Erythroblast (primary cell): ENCODE results near the gene MRPL1.
A peak's percentile ranks its signal among the peaks of the same experiment; 100 is the strongest.

Source experiments
- DNase-seq, 2 experiments: peaks; one replicate each; lab custom pipeline; 2025; lab: John Stamatoyannopoulos, UW
- GATA1 ChIP-seq: IDR thresholded peaks from 2 replicates; pipeline ENCODE4 v1.6.1; 2011; ENCODE audit warnings: low read depth, mild to moderate bottlenecking, control low read depth, low read length, moderate library complexity
- POLR2A ChIP-seq: IDR thresholded peaks from 2 replicates; pipeline ENCODE4 v1.6.1; 2011; ENCODE audit warnings: mild to moderate bottlenecking, low read length

The MRPL1 gene

DNA sequence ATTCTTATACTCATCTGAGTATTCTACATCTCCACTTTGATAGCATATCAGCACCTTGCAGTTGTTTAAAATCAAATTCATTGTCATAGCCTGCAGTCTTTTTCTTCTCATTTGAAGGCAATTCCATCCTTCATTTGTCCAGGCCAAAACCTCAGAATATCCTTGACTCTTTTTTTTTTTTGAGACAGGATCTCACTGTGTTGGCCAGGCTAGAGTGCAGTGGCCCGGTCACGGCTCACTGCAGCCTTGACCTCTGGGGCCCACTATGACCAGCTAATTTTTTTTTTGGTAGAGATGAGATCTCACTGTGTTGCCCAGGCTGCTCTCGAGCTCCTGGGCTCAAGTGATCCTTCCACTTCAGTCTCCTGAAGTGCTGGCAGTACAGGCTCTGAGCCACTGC, 2.6 kb downstream of the MRPL1 start:
- TF ChIP-seq POLR2A: no peak
- no peak for TF ChIP-seq GATA1
- DNase-seq: no peak

DNA sequence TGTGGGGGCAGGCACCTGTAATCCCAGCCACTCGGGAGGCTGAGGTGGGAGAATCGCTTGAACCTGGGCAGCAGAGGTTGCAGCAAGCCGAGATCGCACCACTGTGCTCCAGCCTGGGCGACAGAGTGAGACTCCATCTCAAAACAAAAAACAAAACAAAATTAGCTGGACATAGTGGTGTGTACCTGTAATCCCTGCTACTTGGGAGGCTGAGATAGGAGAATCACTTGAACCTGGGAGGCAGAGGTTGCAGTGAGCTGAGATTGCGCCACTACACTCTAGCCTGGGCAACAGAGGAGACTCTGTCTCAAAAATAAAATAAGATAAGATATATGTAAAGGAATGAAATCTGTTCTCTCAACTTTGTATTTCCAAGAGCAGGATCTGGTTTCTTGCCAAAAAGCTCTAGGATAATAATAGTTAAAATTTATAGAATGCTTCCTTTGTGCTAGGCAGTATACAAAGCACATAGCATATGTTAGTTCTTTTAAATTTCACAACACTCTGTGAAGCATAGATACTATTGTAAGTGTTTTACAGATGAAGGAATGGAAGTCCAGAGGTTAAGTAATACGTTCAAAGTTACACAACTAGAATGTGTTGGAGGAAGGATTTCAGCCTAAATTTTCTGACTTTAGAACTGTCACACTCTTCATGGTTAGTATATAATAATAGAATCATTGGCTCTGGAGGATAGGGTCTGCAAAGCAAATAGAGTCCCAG, 10.3 kb downstream of the MRPL1 start:
- no peak for DNase-seq
- TF ChIP-seq GATA1 (no peak), POLR2A (no peak)

DNA sequence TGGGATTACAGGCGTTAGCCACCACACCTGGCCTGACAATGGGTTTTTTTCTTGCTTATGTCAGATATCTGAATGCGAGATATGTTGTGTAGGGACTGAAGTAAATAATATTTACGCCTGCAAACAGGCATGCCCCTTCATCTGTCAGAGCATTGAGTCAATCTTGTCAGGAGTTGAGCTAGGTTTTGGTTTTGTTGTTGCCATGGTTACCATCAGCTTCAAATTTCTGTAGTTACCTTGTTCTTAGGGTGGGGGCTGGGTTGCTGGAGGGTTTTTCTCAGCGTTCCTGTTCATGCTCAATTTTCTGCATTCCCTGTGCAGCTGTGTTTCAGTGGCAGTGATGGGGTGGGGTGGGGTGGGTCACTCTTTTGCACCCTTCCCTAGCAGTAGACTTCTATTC, 14.5 kb downstream of the MRPL1 start:
- DNase-seq: peak in 1 of 2 experiments; percentile 9
- TF ChIP-seq POLR2A: no peak
- no peak for TF ChIP-seq GATA1

DNA sequence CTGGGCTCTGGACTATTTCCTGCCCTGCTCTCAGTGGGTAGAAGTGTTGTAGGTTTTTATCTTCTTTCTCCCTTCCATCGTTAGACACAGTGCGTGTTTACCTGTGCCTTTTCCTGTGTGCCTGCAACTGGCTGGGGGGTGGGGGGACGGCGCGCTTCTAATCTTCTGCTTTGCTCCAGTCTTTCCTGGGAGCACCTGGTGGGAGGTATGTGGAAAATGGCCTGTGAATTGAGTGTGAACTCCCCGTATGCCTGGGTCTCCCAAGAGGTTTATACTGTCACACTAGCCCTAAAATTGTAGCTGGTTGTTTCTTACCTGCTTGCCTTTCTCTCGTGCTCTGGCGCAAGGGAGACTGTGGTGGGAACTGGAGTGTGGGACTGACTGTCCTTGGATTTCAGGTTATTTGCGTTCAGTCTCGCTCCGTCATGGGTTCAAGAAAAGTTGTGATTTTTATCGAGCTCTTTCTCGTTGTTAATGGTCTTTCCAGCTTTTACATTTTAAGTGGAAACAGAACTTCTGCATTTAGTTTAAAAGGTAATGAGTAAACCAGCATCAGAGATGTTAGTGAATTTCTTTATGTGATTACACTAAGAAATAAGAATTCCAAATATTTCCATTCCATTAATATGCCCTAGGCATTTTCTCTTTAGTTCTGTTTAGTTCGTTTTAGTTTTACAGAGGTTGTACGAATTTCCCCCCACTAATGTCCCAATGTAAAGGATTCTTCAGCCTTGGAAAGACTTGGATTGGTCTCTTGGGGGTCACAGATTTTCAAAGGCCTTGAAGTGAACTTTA, 15.3 kb downstream of the MRPL1 start:
- DNase-seq: no peak
- TF ChIP-seq POLR2A (no peak), GATA1 (no peak)

DNA sequence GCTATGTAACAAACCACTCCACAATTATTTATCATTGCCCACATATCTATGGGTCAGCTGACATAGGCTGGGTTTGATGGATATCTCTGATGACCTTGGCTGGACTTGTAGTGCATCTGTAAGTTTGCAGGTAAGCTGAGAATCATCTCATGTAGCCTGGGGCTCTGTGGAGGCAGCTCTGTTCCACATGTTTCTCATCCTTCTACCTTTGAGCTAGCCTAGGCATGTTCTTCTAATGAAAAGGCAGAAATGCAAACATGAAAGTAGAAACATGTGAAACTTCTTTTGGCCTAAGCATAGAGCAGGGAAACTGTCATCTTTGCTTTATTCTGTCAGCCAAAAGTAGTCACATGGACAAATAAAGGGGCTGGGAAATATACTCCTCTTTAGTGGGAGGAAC, 18.2 kb downstream of the MRPL1 start:
- TF ChIP-seq GATA1 (no peak), POLR2A (no peak)
- DNase-seq: no peak

DNA sequence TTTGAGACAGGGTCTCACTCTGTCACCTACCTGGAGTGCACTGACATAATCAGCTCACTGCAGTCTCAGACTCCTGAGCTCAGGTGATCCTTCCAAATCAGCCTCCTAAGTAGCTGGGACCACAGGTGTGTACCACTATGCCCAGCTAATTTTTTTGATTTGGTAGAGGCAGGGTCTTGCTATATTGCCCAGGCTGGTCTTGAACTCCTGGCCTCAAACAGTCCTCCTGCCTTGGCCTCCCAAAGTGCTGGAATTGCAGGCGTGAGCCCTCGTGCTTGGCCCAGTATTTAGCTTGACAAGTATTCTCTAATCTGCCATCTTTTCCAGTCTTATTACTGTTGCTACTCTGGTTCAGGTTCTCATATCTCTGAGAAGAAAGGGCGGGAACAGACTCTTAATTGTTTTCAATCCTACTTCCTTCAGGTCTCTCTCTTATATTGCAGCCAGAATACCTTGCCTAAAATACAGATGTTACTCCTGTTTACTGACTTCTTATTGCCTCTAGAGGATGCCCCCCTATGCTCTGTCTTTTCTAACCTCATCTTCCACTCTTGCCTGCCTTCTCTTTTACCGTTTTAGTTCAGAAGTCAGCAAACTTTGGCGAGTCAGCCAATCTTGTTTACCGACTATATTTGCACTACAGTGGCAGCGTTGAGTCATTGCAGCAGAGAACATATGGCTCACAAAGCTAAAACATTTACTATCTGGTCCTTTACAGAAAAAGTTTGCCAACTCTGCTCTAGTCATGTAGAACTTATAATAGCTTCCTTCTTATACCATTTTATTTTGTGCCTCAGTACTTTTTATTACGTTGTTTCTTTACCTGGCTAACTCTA, 19.0 kb downstream of the MRPL1 start:
- TF ChIP-seq GATA1 (no peak), POLR2A (no peak)
- peak in 1 of 2 experiments; percentile 16 for DNase-seq

DNA sequence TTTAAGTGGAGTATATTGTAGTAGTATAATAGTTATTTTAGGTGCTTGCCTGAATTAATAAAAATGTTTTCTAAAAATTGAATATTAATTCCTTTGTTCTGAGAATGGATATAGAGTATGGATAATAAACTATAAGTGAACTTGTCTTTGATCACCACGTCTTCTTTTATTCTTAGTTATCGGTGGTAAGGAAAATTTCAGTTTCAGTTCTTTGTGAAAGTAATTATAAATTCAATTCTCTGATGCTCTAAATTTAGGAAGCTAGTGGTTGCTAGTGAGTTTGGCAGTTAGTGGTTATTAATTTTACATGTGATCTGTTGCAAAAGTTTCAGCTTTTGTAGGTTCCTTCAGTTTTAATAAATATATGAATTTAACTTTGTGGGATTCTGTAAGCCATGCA, 30.8 kb downstream of the MRPL1 start:
- no peak for TF ChIP-seq GATA1
- TF ChIP-seq POLR2A: no peak

DNA sequence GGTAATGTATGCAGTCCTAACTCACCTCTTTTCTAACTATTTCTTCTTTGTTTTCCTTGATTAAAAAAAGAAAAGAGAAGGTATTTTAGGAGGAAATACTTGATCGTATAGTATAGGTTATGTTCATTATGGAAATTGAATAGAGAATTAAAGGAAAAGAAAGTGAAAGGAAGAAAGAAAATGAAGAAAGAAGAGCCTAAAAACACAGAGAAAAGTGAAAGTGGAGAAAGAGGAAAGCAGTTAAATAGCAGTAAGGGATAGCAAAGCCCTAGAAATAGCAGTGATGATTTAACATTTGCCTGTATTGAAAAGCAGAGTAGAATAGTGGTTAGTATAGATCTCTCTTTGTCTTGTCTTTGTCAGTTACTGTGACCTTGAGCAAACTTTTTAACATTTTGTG, 37.0 kb downstream of the MRPL1 start:
- TF ChIP-seq POLR2A: no peak
- no peak for TF ChIP-seq GATA1
- no peak for DNase-seq

More for the DNA sequence above, 30.8 kb downstream of the MRPL1 start:
- no peak for DNase-seq

DNA sequence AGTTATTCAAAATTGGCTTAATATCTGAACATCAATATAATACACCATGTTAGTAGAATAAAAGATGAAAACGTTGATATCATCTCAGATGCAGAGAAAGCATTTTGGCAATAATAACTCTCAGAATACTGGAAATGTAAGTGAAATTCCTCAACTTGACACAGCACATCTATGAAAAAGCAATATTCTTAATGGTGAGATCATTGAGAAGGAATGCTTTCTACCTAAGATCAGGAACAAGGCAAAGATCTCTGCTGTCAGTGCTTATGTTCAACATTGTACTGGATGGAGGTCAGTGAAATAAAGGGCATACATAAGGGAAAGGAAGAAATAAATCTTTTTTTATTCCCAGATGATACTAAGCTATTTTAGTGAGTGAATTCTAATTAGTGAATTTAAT, 40.6 kb downstream of the MRPL1 start:
- TF ChIP-seq GATA1 (no peak), POLR2A (no peak)
- no peak for DNase-seq

DNA sequence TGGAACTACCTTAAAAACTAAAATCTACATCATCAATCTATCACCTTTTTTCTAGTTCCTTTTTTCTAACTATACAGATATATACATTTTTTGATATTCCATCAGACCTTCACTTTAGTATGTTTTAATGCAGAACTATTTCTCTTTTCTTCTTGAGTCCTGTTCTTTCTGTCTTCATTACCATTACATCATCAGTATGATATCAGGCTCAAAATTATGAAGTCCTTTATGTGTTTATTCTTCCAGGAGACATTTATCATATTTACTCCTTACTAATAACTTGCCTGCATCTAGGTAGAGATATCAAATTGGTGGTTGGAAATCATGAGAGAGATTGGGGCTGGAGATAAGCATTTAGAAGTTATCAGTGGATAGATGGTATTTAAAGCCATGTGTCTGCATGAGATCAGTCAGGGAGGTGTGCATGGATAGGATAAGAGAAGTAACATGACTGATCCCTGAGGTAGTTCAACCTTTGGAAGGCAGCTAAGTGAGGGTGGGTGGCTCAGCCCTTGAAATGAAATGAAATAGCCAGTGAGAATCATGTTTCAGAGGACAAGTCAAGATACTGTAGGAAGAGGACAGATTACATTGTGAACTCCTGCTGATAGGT, 43.1 kb downstream of the MRPL1 start:
- TF ChIP-seq POLR2A (no peak), GATA1 (no peak)
- peak; percentile 68 to 89 for DNase-seq

DNA sequence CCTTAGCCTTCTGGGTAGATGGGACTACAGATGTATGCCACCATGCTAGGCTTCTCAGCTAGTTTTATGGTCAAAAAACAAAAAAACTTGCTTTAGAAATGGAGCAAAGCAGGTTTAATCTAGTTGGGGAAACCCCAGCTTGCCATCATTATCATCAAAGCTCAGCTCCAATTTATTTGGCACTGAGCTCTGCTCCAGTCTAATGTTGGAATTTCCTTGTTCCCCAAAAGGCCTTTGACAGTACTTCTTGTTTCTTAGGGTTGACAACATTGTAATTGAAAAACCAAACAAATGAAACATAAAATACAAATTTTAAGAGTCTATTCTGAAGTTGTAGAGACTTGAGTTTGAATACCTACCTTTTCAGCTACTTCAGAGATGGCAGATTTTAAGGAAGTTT, 48.0 kb downstream of the MRPL1 start:
- no peak for DNase-seq
- TF ChIP-seq POLR2A (no peak), GATA1 (no peak)

DNA sequence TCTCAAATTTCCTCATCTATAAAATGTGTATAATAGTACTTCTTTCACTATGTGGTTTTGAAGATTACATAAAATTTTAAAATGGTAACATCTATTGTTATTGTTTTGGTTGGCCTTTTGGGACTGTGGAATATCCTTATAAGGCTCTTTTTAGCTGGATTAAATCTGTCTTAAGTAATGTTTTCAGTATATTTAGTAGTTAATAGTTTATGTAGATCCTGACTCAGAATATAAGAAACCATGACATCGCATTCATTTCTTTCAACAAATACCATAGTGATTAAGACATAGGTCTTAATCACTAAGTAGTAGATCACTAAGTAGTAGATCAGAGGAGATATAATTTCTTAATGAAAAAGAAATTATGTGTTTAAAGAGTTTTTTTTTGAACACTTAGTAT, 48.5 kb downstream of the MRPL1 start:
- no peak for TF ChIP-seq GATA1
- no peak for DNase-seq

DNA sequence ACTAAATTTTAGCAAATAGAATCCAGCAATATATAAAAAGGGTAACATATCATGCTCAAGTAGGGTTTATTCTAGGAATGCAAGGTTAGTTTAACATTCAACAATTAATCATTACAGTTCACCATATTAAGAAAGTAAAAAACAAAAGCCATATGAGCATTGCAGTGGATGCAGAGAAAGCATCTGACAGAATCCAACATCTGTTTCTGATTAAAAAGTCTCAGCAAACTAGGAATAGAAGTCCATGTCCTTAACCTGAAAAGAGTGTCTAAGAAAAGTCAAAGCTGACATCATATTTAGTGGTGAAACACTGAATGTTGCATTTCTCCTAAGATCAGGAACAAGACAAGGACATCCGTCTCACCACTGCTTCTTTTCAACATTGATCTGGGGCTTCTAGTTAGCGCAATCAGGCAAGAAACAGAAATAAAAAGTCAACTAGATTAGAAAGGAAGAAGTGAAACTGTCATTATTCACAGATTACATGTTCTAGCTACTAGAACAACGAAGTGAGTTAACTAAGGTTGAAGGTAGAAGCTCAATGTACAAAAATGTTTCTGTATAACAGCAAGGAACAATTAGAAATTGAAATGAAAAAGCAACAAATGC, 49.3 kb downstream of the MRPL1 start:
- DNase-seq: no peak
- no peak for TF ChIP-seq GATA1
- TF ChIP-seq POLR2A: no peak
